Measurements from ENCODE around the gene CYP11A1.

Gene CYP11A1

GRCh38 chr15:74367296-74367854, at the start of gene CYP11A1:
TSS of gene CYP11A1 (minus strand) at chr15:74367646. CDS start at chr15:74367585, 61 bp downstream.
- no peak for DNase-seq (ENCODE audit: low spot score)

- DNase-seq (ENCODE audit: low spot score): no peak
Measured at GRCh38 chr15:74417225-74417624, 49.8 kb upstream of the CYP11A1 start.

GRCh38 chr15:74415966-74416916, 48.8 kb upstream of the CYP11A1 start:
- no peak for DNase-seq (ENCODE audit: low spot score)

GRCh38 chr15:74414603-74415338, 47.3 kb upstream of the CYP11A1 start:
- DNase-seq (ENCODE audit: low spot score): no peak

- DNase-seq (ENCODE audit: low spot score): no peak
Measured at GRCh38 chr15:74414081-74414580, 46.7 kb upstream of the CYP11A1 start.

GRCh38 chr15:74413350-74414080, 46.1 kb upstream of the CYP11A1 start:
- no peak for DNase-seq (ENCODE audit: low spot score)

GRCh38 chr15:74412159-74412558, 44.7 kb upstream of the CYP11A1 start:
- no peak for DNase-seq (ENCODE audit: low spot score)

- DNase-seq (ENCODE audit: low spot score): no peak
Measured at GRCh38 chr15:74411686-74412085, 44.2 kb upstream of the CYP11A1 start.

- DNase-seq (ENCODE audit: low spot score): no peak
Measured at GRCh38 chr15:74410502-74410901, 43.1 kb upstream of the CYP11A1 start.

- DNase-seq (ENCODE audit: low spot score): no peak
Measured at GRCh38 chr15:74409225-74409624, 41.8 kb upstream of the CYP11A1 start.

- no peak for DNase-seq (ENCODE audit: low spot score)
Measured at GRCh38 chr15:74408815-74409214, 41.4 kb upstream of the CYP11A1 start.

- DNase-seq (ENCODE audit: low spot score): no peak
Measured at GRCh38 chr15:74408385-74408784, 40.9 kb upstream of the CYP11A1 start.

GRCh38 chr15:74406992-74407705, 39.7 kb upstream of the CYP11A1 start:
- peak; percentile 84 for DNase-seq (ENCODE audit: low spot score)

GRCh38 chr15:74406517-74406916, 39.1 kb upstream of the CYP11A1 start:
- no peak for DNase-seq (ENCODE audit: low spot score)

GRCh38 chr15:74405823-74406222, 38.4 kb upstream of the CYP11A1 start:
- no peak for DNase-seq (ENCODE audit: low spot score)

- DNase-seq (ENCODE audit: low spot score): no peak
Measured at GRCh38 chr15:74403991-74404563, 36.6 kb upstream of the CYP11A1 start.

- no peak for DNase-seq (ENCODE audit: low spot score)
Measured at GRCh38 chr15:74403588-74403919, 36.1 kb upstream of the CYP11A1 start.

- DNase-seq (ENCODE audit: low spot score): no peak
Measured at GRCh38 chr15:74402873-74403587, 35.6 kb upstream of the CYP11A1 start.

- DNase-seq (ENCODE audit: low spot score): no peak
Measured at GRCh38 chr15:74402337-74402841, 34.9 kb upstream of the CYP11A1 start.
